GM06990 (cell line): ENCODE data around the gene RHEB.

Experiments
- DNase-seq: peaks from one replicate; pipeline ENCODE4 v3.0.0-alpha.2; 2011; ENCODE audit not compliant: insufficient read length; ENCODE audit errors: extremely low read depth
- H3K27me3 ChIP-seq: replicated peaks from 2 replicates; pipeline ENCODE4 v1.6.0; 2011; ENCODE audit warnings: low read length; ENCODE audit not compliant: control insufficient read depth, insufficient read depth
- H3K36me3 ChIP-seq: 2 replicates; pipeline ENCODE4 v1.5.1; 2011; ENCODE audit warnings: low read length; ENCODE audit not compliant: control insufficient read depth, insufficient read depth
- H3K4me3 ChIP-seq: replicated peaks from 2 replicates; pipeline ENCODE4 v1.5.1; 2011; ENCODE audit warnings: low read depth, mild to moderate bottlenecking, control low read depth, low read length
- CTCF ChIP-seq: IDR thresholded peaks from 2 replicates; pipeline ENCODE4 v1.5.1; 2011; ENCODE audit warnings: low read length, control low read depth, mild to moderate bottlenecking, inconsistent platforms; ENCODE audit not compliant: insufficient read depth, poor library complexity, severe bottlenecking

Gene RHEB

DNA sequence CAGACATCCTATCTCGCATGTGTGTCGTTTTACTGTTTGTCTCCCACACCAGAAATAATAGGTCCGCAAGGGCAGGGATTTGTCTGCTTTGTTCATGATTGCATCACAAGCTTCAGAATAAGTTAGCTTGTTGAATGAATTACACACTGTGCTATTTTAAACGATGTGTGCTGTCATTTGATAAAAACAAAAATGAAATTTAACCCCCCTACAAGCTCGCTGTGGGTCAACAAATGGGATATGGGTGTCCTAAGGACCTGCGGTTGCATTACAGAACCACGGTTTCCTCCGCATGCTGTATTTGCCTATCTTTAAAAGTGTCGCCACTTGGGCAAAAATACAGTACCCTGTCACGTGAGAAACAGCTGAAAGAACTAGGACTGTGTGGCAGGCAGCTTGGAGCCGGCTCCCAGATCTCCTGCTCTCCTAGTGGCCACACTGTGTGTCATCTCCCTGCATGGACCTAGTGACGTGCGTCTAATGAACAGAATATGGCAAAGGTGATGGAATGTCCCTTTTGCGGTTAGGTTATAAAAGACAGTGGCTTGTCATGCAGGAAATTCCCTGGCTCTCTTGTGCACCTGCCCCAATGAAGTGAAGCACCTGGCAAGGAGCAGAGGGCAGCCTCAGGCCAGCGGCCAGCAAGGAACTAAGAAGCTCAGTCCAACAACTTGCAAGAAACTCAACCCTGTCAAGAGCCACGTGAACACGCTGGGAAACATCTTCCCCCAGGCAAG lies 46.9 kb downstream of the RHEB start:
- Histone ChIP-seq H3K27me3 (no peaks in the 10 kb centered on the region), H3K4me3 (peak overlapping the region; percentile 25), H3K36me3 (peaks cover 4% of the 10 kb centered on the region)
- peak; percentile 74 for DNase-seq
- TF ChIP-seq CTCF, result no peak

- Histone ChIP-seq H3K4me3 (no peak overlapping the region), H3K27me3 (no peaks in the 10 kb centered on the region), H3K36me3 (peaks cover 14% of the 10 kb centered on the region)
- no peak for TF ChIP-seq CTCF
- DNase-seq, result no peak
Observed at GRCh38 chr7:151470711-151471110, 49.0 kb downstream of the RHEB start.

DNA sequence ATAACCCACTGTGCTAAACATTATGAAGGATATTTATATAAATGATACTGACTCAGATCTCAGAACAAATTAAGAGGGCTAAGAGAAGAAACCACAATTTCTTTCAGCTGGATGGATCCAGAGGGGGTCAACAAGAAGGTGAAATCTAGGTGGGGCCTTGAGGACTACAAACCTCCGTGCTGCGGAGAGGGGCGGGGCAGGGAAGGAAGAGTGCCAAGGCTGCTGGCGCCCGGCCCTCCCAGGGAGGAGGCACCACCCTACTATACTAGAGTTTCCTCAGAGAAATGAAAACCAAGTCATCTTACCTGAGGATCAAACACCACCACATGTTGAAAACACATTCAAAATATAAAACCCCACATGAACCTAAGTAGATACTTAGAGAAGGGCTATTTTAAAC lies 50.4 kb downstream of the RHEB start:
- DNase-seq, result no peak
- H3K27me3 ChIP-seq, result no peaks in the 10 kb centered on the region
- H3K4me3 ChIP-seq, result no peak overlapping the region
- TF ChIP-seq CTCF, result no peak
- H3K36me3 ChIP-seq, result peaks cover 19% of the 10 kb centered on the region

GRCh38 chr7:151468217-151469018 lies 51.3 kb downstream of the RHEB start:
- H3K36me3 ChIP-seq, result peaks cover 19% of the 10 kb centered on the region
- no peak for DNase-seq
- TF ChIP-seq CTCF, result no peak
- no peak overlapping the region for H3K4me3 ChIP-seq
- H3K27me3 ChIP-seq, result no peaks in the 10 kb centered on the region

DNA sequence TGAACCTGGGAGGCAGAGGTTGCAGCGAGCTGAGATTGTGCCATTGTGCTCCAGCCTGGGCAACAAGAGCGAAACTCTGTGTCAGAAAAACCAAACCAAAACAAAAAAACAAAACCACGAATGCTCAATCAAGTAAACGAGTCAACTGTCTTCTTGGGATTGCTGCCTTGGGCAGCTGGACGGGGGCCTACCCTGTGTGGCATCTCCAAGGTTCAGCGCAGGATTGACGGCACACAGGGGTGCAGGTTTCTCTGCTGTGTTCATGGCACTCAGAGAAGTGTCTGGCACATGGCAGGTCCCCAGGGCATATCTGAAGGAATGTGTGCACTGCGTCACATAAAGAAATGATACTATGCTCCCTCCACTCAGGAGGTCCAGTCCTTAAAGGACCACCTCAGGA lies 54.5 kb downstream of the RHEB start:
- DNase-seq, result no peak
- peaks cover 19% of the 10 kb centered on the region for H3K36me3 ChIP-seq
- TF ChIP-seq CTCF, result no peak

More for the DNA sequence above, 54.5 kb downstream of the RHEB start:
- H3K4me3 ChIP-seq, result no peak overlapping the region
- no peaks in the 10 kb centered on the region for H3K27me3 ChIP-seq
